Skin of body (tissue), 2 donors: ENCODE data around the gene GRIN2C. TPM values are rescaled to one million over a fixed set of nuclear protein-coding genes. Genes with fewer than 3 reads are reported as not detected.

Experiments
- DNase-seq: peaks from one replicate; lab custom pipeline; 2025; lab: John Stamatoyannopoulos, UW
- total RNA-seq: library from RNA; depleted of rRNA; stranded (reverse); fragments of >200 nt; gene quantifications from one replicate; pipeline ENCODE4 v1.2.3, GENCODE V29; 2014

GRIN2C gene
- total RNA-seq, 1 donor from 2014 or later, result 0.69 TPM

DNA sequence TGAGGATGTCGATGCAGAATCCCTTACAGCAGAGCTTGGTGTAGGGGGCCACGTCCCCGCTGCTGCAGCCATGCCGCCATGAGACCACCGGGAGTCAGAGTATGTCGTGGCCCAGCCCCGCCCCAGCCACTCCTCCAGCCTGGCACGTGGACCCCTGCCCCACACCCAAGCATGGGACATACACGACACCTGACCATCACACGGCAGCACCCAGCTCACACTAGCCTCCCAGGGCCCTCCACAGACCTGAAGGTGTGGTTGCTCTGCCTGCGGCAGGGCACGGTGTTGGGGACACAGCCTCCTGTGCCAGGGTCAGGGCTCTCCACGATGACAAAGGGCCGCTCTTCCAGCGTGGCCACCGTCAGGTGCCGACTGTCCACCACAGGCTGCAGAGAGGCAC lies 9.4 kb downstream of the GRIN2C start:
- DNase-seq, result no peak

DNA sequence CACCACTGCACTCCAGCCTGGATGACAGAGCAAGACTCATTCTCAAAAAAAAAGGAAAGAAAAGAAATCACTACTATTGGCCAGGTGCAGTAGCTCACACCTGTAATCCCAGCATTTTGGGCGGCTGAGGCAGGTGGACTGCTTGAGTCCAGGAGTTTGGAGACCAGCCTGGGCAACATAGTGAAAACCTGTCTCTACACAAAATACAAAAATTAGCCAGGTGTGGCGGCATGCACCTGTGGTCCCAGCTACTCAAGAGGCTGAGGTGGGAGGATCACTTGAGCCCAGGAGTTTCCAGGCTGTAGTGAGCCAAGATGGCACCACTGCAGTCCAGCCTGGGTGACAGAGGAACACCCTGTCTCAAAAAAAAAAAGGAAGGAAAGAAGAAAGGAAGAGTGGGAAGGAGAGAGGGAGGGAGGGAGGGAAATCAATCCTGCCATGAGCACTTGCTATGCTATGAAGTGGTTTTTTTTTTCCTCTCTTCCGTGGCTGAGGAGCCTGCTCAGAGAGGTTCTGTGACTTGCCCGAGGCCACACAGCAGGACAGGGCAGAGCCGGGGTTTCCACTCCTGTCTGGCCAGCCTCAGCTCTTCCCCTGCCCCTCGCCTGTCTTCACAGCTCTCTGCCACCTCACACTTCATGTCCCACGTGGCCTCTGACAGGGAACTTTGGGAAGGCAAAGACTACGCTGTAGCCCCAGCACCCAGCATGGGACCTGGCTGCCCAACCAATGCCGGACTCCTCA lies 10.9 kb downstream of the GRIN2C start:
- DNase-seq, result no peak

DNA sequence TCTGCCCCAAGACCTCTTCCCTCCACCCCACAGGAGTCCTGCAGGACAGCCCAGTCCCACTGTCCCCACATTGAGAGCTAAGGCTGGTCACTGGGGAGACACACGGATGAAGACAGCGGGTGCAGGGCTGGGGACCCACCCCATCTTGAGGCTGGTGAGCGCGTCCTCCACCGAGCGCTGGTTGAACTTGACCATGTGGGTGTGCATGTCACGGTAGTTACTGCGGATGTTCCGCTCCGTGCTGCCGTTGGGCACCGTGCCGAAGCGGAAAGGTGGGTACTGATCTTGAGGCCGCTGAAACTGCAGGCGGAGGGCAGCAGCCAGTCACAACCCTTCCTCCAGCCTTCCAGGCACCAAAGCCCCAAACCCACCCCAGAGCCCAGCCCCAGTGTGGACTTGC lies 13.1 kb downstream of the GRIN2C start:
- no peak for DNase-seq

DNA sequence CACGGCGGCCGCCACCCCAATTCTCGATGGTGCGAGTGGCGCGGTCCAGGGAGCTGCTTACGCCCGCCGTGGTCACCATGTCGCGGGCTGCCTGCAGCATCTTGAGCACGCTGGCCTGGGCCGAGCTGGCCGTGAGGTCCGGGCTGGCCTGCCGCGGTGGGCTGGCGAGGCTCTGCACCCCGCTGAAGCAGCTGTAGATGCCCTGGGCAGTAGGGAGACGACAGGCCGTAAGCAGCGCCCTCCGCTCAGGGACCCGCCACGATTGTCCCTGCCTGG lies 16.4 kb downstream of the GRIN2C start:
- no peak for DNase-seq

DNA sequence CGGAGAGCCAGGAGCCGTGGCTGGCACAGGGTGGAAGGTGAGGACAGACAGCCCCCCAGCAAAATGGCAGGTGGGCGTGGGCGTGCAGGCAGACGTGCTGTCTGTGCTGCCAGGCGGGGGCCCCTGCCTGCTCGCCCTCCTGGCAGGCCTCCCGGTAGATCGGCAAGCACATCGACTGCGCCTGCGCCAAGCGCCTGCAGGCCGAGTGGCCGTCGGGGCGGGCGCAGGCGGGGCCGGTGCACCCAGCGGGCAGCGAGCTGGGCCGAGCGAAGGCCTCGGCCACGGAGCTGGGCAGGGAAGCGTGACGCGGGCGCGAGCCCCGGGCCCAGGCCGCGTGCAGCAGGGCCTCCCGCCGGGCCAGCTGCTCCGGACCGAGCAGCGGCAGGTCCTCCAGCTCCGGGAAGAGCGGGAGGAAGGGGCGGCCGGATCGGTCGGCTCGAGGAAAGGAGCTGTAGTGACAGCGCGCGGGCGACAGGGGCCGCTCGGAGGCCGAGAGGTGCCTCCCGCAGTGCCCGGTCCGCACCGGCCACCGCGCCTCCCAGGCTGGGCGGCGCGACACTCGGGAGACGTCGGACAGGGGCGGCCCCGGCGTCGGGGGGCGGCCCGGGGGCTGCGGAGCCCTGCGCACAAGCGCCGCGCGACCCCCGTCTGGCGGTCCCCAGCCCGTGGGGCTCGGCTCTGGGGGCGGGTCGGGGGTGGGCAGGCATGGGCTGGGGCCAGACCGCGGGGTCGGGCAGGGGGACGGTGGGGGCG lies 16.9 kb downstream of the GRIN2C start:
- no peak for DNase-seq

DNA sequence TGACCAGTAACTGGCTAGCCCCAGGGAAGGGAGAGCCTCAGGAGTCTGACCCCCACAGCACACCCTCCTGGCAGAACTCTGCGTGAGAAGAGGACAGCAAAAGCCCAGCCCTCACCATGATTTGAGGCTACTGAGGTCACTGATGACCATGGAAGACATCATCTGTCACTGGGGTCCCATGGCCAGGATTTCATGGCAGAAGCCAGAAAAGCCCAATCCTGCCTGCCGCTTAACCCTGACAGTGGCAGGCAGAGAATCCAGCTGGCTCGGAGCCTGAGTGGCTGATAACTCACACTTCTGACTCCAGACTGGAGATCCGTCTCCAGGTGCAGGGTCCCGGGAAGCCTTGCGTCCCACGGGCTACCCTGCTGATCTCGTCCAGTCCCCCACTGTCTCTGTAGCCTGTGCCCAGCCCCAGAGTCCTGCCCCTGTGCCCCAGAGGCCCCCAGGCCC lies 17.5 kb downstream of the GRIN2C start:
- DNase-seq, result no peak

DNA sequence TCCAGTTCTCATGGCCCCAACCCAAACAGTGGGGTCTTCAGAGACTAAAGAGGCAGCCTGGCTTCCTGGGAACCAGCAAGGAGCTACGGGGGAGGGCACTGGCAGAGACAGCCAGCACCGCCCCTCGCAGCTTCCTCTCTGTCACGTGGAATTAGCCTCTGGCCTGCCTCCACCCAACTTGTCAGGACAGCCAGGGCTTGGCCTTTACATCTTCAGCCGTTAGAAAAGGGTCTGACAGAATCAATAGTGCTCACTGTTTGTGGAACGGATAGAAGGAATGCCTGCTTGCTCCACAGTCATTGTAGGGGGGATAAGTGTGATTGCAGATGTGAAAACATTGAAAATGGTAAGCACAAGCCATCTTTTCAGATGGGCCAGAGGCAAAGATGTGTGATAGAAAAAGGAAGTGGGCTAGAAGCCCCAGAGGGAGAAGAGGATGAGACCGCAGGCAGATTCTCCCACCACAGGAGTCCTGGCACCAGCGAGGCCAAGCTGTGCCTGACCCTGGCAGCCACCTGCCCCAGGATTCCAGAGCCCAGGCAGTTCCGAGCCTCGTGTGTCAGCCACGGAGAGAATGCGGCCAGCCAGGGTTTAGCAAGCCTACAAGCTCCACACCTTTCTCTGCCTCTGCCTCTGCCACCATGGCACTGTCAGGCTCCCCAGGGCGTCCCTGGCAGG lies 18.6 kb downstream of the GRIN2C start:
- DNase-seq, result peak; percentile 17

DNA sequence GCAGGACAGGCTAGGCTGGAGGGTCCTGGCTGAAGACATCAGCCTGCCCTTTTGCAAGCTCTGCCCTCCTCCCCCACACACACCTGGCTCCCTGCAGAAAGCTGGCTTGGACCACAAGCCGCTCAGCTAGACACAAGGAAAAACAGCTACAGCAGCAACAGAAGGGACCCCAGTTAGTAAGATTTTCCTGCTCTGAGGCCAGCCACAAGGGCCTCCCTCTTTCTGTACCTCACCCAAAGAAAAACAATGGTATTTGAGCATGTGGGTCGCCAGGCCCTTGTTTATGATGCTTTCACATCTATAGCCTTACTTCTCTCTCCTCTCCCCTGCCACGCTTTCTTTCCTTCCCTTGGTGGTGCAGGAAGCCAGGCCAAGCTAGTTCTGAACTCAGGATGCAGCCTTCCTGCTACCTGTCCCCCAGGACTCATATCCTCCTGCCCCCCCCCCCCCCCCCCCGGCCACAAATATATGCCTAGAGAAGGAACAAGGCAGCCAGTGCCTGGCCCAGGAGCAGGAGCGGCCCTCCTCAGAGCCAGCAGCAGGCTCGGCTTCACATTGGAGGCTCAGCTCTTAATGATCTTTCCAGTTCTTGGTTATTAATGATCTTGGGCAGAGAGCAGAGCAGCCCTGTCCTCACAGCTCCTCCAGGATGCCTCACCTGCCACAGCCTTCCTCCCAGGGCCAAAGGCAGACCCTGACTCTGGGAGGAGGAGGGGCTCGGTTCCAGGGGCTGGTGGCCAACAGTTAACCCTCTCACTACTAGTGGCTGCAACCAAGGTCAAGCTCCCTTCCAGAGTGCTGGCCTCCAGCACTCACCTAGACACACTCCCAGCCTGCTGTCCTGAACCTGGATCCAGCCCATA lies 19.5 kb downstream of the GRIN2C start:
- DNase-seq, result no peak

DNA sequence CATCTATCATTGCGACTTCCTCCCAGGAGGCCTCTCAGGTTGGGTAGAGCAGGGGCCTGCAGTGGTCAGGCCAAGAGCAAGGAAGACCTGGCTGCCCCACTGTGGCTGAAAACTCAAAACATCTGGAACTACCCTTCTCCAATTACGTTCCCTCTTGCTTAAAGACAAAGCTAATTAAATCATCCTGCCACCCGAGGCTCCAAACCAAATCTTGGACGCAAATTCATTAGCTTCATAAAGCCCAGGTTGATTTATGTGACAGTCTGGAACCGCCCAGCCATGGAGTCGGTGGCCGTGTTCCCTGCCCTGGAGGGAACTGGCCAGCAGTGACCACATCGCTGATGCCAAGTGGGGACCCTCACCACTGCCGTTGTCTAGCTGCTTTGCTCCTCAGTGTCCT lies 21.4 kb downstream of the GRIN2C start:
- no peak for DNase-seq

DNA sequence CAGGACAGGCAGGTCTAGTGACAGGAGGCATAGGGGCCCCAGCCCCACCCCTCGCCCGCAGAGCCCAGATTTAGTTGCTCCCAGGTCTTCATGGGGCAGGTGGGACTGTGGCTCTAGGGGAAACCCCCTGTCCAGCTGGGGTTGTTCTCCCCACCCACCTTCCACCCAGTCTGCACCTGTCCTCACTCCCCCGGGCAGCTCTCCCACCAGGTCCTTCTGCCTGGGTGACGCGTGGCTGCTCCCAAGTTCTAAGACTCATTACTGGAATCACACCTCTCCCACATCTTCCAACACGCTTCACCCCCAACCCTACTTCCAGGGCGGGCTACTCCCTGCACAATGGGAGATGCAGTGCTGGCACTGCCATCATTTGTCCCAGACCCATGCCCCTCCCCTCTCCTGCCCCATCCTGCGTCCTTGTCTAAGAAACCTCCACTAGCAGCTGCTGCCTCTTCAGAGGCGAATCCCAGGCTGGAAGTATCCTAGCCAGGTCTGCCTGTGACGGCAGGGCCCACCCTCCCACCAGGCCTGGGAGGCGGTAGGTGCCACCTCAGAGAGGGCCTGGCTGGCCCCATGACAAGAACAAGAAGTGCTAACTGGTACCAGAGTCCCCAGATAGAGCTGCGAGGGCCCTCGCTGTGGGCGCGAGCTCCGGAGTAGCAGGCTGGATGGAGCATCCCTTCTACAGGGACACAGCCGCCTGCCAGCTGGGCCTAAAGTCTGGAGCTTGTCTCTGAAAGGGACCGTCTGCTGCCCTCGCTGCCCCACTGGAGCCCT lies 22.8 kb downstream of the GRIN2C start:
- DNase-seq, result no peak

DNA sequence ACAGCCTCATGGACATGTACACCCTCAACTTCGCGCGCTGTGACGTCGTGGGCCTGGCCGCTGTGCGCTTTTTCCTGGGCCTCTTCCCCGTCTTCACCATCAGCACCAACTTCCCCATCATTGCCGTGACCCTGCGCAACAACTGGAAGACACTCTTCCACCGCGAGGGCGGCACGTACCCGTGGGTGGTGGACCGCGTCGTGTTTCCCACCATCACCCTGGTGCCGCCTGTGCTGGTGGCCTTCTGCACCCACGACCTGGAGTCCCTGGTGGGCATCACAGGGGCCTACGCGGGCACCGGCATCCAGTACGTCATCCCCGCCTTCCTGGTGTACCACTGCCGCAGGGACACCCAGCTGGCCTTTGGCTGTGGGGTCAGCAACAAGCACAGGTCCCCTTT lies 23.5 kb downstream of the GRIN2C start:
- DNase-seq, result no peak

DNA sequence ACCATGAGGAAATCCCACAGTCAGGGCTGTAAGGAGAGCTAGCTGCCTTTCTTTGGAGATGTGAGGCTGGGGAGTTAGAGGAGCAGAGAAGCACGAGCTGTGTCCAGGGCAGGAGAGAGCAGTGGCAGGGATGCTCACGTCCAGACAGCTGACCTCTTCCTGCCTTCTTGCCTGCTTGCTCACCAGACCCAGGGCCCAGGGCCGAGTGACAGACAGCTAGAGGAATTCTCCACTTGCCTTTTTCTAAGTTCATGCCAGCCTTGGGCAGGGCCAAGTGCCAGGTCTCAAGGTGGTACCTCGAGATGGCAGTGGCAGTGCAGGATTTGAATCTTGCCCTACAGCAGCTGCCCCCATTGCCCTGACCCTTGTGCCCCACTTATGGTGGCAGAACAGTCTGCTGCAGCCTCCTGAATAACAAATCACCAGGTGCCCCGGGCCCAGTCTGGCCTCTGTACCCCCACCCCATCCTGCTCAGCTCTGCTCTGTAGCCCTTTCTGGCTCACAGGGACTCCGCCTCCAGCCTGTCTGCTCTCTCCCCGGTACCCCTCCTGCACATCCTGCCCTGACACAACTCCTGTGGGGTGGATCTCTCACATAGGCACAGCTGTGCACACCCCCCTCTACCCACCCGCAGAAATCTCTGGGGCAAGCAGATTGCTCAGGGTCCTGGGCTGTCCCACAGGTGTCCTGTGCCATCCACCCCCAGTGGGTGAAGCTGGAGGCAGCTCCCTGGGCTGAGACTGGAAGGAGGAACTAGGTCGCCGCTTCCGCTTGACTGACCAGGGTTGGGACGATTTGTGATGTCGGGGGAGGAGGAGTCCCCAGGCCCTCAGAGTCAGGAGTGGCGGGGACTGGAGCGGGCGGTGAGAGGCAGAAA lies 25.9 kb downstream of the GRIN2C start:
- no peak for DNase-seq

DNA sequence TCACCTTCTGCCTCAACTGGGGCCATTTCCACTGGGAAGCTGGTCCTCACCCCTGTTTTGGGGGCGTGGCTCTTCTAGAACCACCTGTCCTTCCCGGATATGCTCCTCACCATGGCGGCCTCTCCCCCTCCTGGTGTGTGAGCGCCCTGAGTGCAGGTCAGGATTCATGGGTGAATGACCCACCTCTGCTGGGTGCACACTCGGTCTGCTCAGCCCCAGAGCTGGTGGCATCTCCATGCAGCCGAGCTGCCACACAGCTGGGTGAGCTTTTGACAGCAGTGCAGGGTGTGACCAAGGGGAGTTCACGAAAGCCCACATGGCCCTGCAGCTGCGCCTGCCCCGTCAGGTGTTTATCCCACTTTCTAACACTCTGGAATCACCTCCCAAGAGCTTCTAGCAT lies 27.3 kb downstream of the GRIN2C start:
- DNase-seq, result no peak

DNA sequence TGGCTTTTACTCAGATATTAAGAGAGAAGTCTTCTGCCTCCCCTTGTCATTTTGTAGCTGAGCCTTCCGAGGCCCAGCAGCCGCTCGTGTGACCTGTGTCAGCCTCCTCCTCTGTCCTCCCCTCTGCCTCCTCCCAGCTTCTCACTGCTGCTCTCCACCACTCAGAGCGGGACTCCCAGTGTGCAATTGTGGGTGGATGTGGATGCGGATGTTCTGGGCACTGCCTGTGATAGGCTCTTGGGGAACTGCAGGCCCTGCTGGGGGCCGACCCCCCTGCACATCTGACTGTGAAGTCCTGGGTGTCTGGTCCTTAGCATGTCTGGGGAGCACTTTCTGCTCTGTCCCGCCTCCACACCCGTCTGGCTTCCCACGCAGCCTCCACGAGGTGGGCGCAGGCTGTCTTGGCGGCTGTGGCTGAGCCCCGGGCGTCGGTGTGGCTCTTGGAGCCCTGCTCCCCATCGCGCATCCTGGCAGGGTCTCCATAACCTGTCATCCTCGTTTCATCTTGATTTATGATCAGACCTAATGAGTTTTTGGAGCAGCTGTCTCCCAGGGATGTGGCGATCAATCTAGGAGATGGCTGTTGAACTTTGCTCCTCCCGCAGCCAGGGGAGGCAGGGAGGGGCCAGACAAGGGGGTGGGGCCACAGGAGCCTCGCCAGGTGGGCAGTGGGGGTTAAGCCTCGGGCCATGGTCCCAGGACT lies 28.1 kb downstream of the GRIN2C start:
- DNase-seq, result no peak

DNA sequence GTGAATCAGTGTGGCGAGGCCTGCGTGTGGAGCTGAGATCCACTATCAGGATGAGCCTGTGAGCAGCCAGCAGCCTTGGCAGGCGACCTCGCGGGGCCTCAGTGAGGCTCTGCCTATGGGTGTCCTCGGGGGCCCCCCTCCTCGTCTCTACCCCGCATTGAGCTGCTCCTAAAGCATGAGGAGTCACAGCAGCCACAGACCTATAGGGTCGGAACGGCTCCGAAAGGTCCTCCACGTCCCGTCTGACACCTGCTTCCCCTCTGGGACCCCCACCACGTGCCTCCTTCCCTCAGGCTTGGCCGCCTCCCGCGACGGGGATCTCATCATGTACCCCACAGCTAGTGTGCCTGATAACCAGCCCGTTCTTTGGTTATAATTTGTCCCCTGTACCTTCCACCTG lies 28.8 kb downstream of the GRIN2C start:
- no peak for DNase-seq

DNA sequence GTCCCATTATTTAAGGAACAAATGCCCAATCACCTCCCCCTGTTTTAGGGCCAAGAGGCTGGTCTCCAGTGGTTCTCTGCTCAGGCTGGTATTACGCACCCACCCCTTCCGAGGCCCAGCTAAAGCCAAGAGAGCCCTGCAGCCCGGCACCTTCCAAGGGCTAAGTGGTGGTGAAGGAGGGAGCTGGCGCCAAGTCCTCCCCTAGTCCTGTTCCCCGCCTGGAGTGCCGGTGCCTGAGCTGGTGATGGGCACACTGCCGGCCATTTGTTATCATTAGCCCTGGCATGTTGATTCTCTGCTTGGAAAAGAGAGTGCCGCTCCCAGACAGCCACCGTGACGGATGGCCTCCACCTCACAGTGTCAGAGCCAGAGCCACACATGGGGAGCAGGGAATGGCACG lies 31.9 kb downstream of the GRIN2C start:
- DNase-seq, result no peak

DNA sequence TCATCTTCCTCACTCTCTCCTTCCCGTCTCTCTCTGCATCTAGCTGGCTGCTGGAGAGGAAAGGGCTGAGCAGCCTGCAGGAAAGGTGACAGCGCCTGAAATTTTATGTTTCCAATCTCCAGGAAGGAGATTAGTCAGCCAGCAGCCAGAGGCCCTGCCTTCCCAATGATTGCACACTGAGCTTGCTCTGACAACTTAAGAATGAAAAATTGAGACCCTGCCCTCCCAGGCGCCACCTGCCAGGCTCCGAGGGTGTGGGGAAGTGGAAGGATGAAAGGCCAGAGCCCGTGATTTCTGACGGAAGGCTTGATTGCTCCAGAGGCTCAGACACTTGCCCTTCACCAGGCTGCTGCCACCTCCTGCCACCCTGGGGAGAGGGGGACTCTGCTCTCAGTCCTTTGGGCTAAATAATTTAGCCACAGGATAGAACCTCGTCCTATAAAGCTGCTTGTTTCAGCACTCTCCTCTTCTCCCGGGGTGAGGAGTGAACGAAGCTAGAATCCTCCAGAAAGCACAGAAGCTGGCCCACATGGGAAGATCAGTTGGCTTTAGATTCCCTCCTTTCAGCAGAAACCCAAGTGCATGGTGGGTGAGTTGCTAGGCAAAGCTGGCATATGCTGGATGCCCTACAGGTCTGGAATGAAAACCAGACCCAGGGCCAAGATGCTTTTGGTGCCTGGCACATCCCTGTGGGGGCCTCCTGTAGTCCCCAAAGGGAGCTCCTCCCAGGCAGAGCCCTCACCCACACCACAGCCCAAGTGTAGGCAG lies 33.5 kb downstream of the GRIN2C start:
- DNase-seq, result no peak

DNA sequence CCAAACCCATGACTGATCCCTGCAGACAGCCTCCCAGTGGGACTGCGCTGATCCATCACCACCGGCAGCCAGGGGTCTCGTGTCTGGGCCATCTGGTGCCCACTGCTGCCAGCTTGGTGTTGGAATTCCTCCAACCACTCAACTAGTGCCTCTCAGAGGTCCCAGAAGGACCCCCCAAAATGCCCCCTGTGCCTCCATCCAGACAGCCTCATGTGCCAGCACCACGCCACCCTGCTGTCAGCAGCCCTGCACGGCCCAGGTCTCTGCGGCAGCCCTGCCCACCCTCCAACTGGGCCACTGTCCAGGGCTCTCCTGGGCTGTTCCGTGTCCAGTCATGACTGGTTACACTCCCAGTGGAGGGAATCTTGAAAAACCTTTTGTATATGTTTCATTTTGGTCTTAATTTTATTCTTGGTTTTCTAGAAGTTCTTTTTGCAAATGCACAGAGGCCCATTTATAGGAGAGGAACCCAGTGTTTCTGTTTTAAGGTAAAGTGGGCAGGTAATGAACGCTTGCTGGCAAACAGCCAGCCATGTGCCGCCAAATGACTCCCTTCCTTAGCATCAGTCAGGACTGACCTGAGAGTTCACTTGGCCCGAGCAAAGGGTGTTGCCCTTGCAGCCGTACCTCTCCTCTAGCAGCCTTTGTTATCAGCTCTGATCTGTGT lies 34.6 kb downstream of the GRIN2C start:
- DNase-seq, result no peak
